IMR-90 (cell line): Measurements from ENCODE around the gene TARBP2. TPM values are rescaled to one million over a fixed set of nuclear protein-coding genes. Genes with fewer than 3 reads are reported as not detected.

ENCODE experiments used
- ATAC-seq: fragments of 200-7000 bp; cut with Tn5 transposase; 2 replicates; pipeline ENCODE4 v1.9.1; 2020; ENCODE audit warnings: low read depth, mild to moderate bottlenecking, moderate library complexity
- BruUV-seq: library from RNA; stranded (reverse); fragments of 400-500 nt; replicated peaks from 2 replicates; lab custom pipeline; 2021; lab: Mats Ljungman, UMichigan
- CTCF ChIA-PET: fragments of 300-600 bp; formaldehyde crosslinking; extraction: SDS; loops from one replicate; lab custom pipeline; 2021; ENCODE audit warnings: antibody characterized with exemption; lab: Yijun Ruan, JAX
- POLR2A ChIA-PET: fragments of 300-600 bp; sonication (Branson Sonifier 250); formaldehyde crosslinking; loops from one replicate; lab custom pipeline; 2022; ENCODE audit warnings: antibody characterized with exemption; ENCODE audit not compliant: unreplicated experiment; lab: Charles Lee
- DNase-seq: peaks from one replicate; pipeline ENCODE4 v3.0.0; 2013
- H2AFZ ChIP-seq: replicated peaks from 2 replicates; pipeline ENCODE3; 2013; ENCODE audit warnings: low read length, mild to moderate bottlenecking; ENCODE audit not compliant: poor library complexity
- H2AK5ac ChIP-seq: 2 replicates; pipeline ENCODE4 v1.6.1; 2013; ENCODE audit warnings: low read depth, low read length, inconsistent platforms
- H2AK9ac ChIP-seq: replicated peaks from 2 replicates; pipeline ENCODE3; 2013; ENCODE audit warnings: mild to moderate bottlenecking, low read depth, low read length, moderate library complexity; ENCODE audit not compliant: poor library complexity
- H2BK120ac ChIP-seq: 2 replicates; pipeline ENCODE4 v1.6.1; 2013; ENCODE audit warnings: low read depth, low read length, inconsistent platforms
- H2BK15ac ChIP-seq: 3 replicates; pipeline ENCODE4 v1.6.1; 2013; ENCODE audit warnings: low read depth, low read length, inconsistent platforms
- H2BK20ac ChIP-seq: 2 replicates; pipeline ENCODE4 v1.6.1; 2013; ENCODE audit warnings: low read depth, mild to moderate bottlenecking, inconsistent platforms, low read length, moderate library complexity
- H2BK5ac ChIP-seq: 2 replicates; pipeline ENCODE4 v1.6.1; 2013; ENCODE audit warnings: mild to moderate bottlenecking, low read depth, low read length, inconsistent platforms; ENCODE audit not compliant: poor library complexity, severe bottlenecking
- H3K14ac ChIP-seq: replicated peaks from 2 replicates; pipeline ENCODE4 v1.6.1; 2013; ENCODE audit warnings: low read depth, low read length, inconsistent platforms
- H3K18ac ChIP-seq: 2 replicates; pipeline ENCODE4 v1.6.1; 2013; ENCODE audit warnings: low read depth, low read length, control low read depth
- H3K23ac ChIP-seq: 2 replicates; pipeline ENCODE4 v1.6.1; 2013; ENCODE audit warnings: low read depth, low read length, inconsistent platforms
- H3K27ac ChIP-seq: 2 replicates; pipeline ENCODE4 v1.5.1; 2013; ENCODE audit warnings: mild to moderate bottlenecking, control low read depth, low read length; ENCODE audit not compliant: insufficient read depth
- H3K27me3 ChIP-seq: 2 replicates; pipeline ENCODE4 v1.6.1; 2013; ENCODE audit warnings: low read length; ENCODE audit not compliant: control insufficient read depth, insufficient read depth
- H3K36me3 ChIP-seq: 2 replicates; pipeline ENCODE4 v1.6.1; 2013; ENCODE audit warnings: low read length, mixed read lengths; ENCODE audit not compliant: control insufficient read depth, insufficient read depth
- H3K4ac ChIP-seq: 2 replicates; pipeline ENCODE4 v1.6.1; 2013; ENCODE audit warnings: low read depth, low read length, inconsistent platforms
- H3K4me1 ChIP-seq: 2 replicates; pipeline ENCODE4 v1.6.1; 2013; ENCODE audit warnings: low read length, mixed read lengths; ENCODE audit not compliant: control insufficient read depth, insufficient read depth
- H3K4me2 ChIP-seq: 2 replicates; pipeline ENCODE4 v1.6.1; 2013; ENCODE audit warnings: low read depth, mild to moderate bottlenecking, control low read depth, low read length, moderate library complexity
- H3K4me3 ChIP-seq: 2 replicates; pipeline ENCODE4 v1.5.1; 2013; ENCODE audit warnings: low read depth, mild to moderate bottlenecking, control low read depth, low read length, moderate library complexity; ENCODE audit not compliant: insufficient read depth
- H3K56ac ChIP-seq: 2 replicates; pipeline ENCODE4 v1.6.1; 2013; ENCODE audit warnings: low read length, inconsistent platforms; ENCODE audit not compliant: insufficient read depth; ENCODE audit errors: extremely low read depth
- H3K79me1 ChIP-seq, 2 experiments: 2 replicates each; pipeline ENCODE4 v1.6.1; 2013; ENCODE audit warnings: low read length in 2 of 2, inconsistent platforms in 1 of 2, low read depth in 1 of 2
- H3K9ac ChIP-seq: 2 replicates; pipeline ENCODE4 v1.6.1; 2013; ENCODE audit warnings: low read depth, low read length, control low read depth
- H3K9me1 ChIP-seq: 2 replicates; pipeline ENCODE4 v1.6.1; 2013; ENCODE audit warnings: low read length, inconsistent platforms; ENCODE audit not compliant: insufficient read depth
- H3K9me3 ChIP-seq: 2 replicates; pipeline ENCODE4 v1.6.1; 2013; ENCODE audit warnings: low read length; ENCODE audit not compliant: control insufficient read depth, insufficient read depth
- H4K20me1 ChIP-seq: 2 replicates; pipeline ENCODE4 v1.6.1; 2013; ENCODE audit warnings: low read length, inconsistent platforms; ENCODE audit not compliant: insufficient read depth
- H4K5ac ChIP-seq: 2 replicates; pipeline ENCODE4 v1.6.1; 2013; ENCODE audit warnings: mild to moderate bottlenecking, low read depth, low read length, control low read depth
- H4K8ac ChIP-seq, 2 experiments: 2 replicates each; pipeline ENCODE4 v1.6.1; 2013; ENCODE audit warnings: low read depth in 2 of 2, low read length in 2 of 2, control low read depth in 1 of 2, inconsistent platforms in 1 of 2
- H4K91ac ChIP-seq: 2 replicates; pipeline ENCODE4 v1.6.1; 2013; ENCODE audit warnings: low read depth, low read length, inconsistent platforms; ENCODE audit not compliant: insufficient read depth
- CHD1 ChIP-seq: IDR thresholded peaks from 2 replicates; pipeline ENCODE4 v1.6.1; 2012; ENCODE audit warnings: low read depth, low read length, improper control_type of control experiment
- MAZ ChIP-seq: IDR thresholded peaks from 2 replicates; pipeline ENCODE4 v1.6.1; 2012; ENCODE audit warnings: low read depth, mild to moderate bottlenecking, low read length, improper control_type of control experiment, moderate library complexity, borderline replicate concordance
- POLR2A ChIP-seq: IDR thresholded peaks from 2 replicates; pipeline ENCODE4 v1.6.1; 2012; ENCODE audit warnings: mild to moderate bottlenecking, low read depth, low read length
- WGBS, 2 experiments: methylation state at CpG; one replicate each; pipeline versions ENCODE4 v1.1.5 to v1.1.7; 2013; ENCODE audit warnings: missing lambda C conversion rate in 2 of 2; ENCODE audit not compliant: insufficient read length in 1 of 2; ENCODE audit errors: extremely low coverage in 2 of 2; 5-methylcytosine and 5-hydroxymethylcytosine counted together
- dilution Hi-C: fragments of 300-500 bp; cut with HindIII; formaldehyde crosslinking; loops from one replicate; pipeline ENCODE4 v1.14.3; 2018; ENCODE audit warnings: low sequenced_read_pairs; ENCODE audit not compliant: unreplicated experiment
- in situ Hi-C: fragments of 300-500 bp; cut with MboI; formaldehyde crosslinking; loops from 3 replicates; pipeline ENCODE4 v1.14.3; 2019; ENCODE audit warnings: low sequenced_read_pairs, inconsistent platforms, mixed read lengths
- intact Hi-C: fragments of 100-400 bp; cut with micrococcal nuclease; formaldehyde crosslinking; loops from 2 replicates; pipeline ENCODE4 v1.10.0; 2022
- polyA plus RNA-seq, 3 experiments: library from polyadenylated mRNA; depleted of rRNA; stranded (reverse); fragments of >200 nt; gene quantifications; 2 replicates each; pipeline ENCODE4 v1.2.3, GENCODE V29; 2012; ENCODE audit warnings: low replicate concordance in 1 of 3
- total RNA-seq: library from RNA; depleted of rRNA; stranded (reverse); fragments of >200 nt; gene quantifications from 2 replicates; pipeline ENCODE4 v1.2.3, GENCODE V29; 2012

TARBP2 gene
- total and polyA plus RNA-seq, 2 of the 4 experiments (the other 2 are of a cell fraction): 27.4 to 46.1 TPM

DNA sequence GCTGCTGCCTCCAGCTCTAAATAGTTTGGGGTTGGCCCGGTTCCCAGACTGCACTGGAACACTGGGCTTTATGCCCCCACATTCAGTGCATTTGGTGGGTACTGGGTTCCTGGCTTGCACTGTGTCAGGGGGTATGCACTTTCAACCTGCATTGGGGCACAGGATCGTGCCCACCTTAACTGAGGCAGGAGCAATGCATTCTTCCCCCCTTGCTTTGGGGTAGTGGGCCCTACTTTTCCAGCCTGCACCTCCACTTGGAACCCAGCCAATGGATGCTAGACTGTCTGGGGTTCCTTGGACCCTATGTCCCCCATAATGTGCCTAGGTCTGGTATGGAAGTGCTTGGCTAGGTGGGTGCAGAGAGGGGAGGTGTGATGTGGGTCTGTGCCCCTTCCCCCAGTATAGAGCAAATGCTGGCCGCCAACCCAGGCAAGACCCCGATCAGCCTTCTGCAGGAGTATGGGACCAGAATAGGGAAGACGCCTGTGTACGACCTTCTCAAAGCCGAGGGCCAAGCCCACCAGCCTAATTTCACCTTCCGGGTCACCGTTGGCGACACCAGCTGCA lies 615 bp downstream of the TARBP2 start:
- Histone ChIP-seq H3K14ac (peak overlapping the region; percentile 93), H3K9me1 (peaks cover 27% of the 10 kb centered on the region), H2BK120ac (peak overlapping the region; percentile 35), H4K8ac (peak overlapping the region; percentile 97 to 100), H3K4me3 (peak overlapping the region; percentile 76), H3K36me3 (peaks cover 23% of the 10 kb centered on the region), H4K91ac (peak overlapping the region; percentile 98), H3K79me1 (peaks cover 27 to 74% of the 10 kb centered on the region in 2 experiments; a peak in 3 of 4 replicates), H3K4me1 (peaks cover 11% of the 10 kb centered on the region), H2AK9ac (peak overlapping the region; percentile 92), H3K9me3 (no peaks in the 10 kb centered on the region), H3K27ac (peak overlapping the region; percentile 96), H2BK5ac (peak overlapping the region; percentile 96), H3K9ac (peak overlapping the region; percentile 89), H3K18ac (peak overlapping the region; percentile 26), H2BK20ac (no peak overlapping the region), H2AFZ (peak overlapping the region; percentile 100), H3K56ac (peak overlapping the region; percentile 75), H2BK15ac (peak overlapping the region; percentile 7; the same call in 2 of the 3 replicates), H2AK5ac (peak overlapping the region; percentile 93), H3K4me2 (peak overlapping the region; percentile 90), H3K4ac (peak overlapping the region; percentile 98), H4K5ac (peak overlapping the region; percentile 98), H3K23ac (peak overlapping the region; percentile 70; the same call in 1 of the 2 replicates), H4K20me1 (peaks cover 3% of the 10 kb centered on the region), H3K27me3 (no peaks in the 10 kb centered on the region)
- no TSS peak for BruUV-seq
- CTCF ChIA-PET: interaction anchor here (1.1 kb wide), 1 partner anchor 10 kb away, joined by 3 read pairs; no protein-coding TSS in a partner anchor
- in situ Hi-C loops (loop anchor here (10.0 kb wide), 1 partner anchor 177 kb away; the partner anchor contains the start of gene AAAS), dilution Hi-C loops (no loop called here), intact Hi-C loops (loop anchor here (2.0 to 5.0 kb wide), 2 partner anchors 49 to 181 kb away; partner anchors contain the start of genes AAAS and PCBP2)
- ATAC-seq: no peak
- DNase-seq: no peak
- WGBS, 2 experiments: 80% methylated on average over 1 of the region's 10 CpGs; no CpG with 5 or more reads in 1 of the 2 experiments
- POLR2A ChIA-PET: no interaction called here
- TF ChIP-seq POLR2A (no peak), CHD1 (no peak), MAZ (no peak)
